ENCODE data around the gene GATA5.

DNA sequence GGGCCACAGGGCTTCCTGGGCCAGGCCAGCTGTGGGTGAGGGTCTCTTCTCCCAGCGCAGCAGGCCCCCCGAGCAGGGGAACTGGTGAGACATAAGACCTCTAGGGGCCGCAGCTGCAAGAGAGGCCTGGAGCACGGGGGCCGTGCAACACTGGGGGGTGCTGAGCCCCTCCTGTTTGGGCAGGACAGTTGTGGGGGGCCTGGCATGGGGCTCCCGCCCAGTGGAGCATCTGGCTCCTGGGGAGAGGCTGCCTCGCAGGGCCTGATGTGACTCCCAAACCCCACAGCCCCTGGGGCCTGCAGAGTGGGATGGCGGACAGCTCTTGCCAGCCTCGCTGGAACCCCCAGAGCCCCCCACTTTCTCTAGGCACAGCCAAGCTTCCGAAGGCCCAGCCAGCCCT lies 16.9 kb upstream of the GATA5 start:
- TF ChIP-seq POLR2AphosphoS5 (IDR thresholded peaks at IDR 0.05; ENCODE audit: low read depth, low read length), result no peak
- no peak for TF ChIP-seq TAF1 (IDR thresholded peaks at IDR 0.05; ENCODE audit: borderline replicate concordance, insufficient read depth, low read length)
- TF ChIP-seq SIN3A (IDR thresholded peaks at IDR 0.05; ENCODE audit: borderline replicate concordance, insufficient read depth, low read length), result no peak
- TF ChIP-seq, protein P1, sequence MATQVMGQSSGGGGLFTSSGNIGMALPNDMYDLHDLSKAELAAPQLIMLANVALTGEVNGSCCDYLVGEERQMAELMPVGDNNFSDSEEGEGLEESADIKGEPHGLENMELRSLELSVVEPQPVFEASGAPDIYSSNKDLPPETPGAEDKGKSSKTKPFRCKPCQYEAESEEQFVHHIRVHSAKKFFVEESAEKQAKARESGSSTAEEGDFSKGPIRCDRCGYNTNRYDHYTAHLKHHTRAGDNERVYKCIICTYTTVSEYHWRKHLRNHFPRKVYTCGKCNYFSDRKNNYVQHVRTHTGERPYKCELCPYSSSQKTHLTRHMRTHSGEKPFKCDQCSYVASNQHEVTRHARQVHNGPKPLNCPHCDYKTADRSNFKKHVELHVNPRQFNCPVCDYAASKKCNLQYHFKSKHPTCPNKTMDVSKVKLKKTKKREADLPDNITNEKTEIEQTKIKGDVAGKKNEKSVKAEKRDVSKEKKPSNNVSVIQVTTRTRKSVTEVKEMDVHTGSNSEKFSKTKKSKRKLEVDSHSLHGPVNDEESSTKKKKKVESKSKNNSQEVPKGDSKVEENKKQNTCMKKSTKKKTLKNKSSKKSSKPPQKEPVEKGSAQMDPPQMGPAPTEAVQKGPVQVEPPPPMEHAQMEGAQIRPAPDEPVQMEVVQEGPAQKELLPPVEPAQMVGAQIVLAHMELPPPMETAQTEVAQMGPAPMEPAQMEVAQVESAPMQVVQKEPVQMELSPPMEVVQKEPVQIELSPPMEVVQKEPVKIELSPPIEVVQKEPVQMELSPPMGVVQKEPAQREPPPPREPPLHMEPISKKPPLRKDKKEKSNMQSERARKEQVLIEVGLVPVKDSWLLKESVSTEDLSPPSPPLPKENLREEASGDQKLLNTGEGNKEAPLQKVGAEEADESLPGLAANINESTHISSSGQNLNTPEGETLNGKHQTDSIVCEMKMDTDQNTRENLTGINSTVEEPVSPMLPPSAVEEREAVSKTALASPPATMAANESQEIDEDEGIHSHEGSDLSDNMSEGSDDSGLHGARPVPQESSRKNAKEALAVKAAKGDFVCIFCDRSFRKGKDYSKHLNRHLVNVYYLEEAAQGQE (IDR thresholded peaks at IDR 0.05; ENCODE audit: insufficient read depth in 1 of 2, low read depth in 2 of 2, low read length in 2 of 2), result no peak
- no peak for TF ChIP-seq FOXP2 (optimal IDR thresholded peaks at IDR 0.05; ENCODE audit: borderline replicate concordance, extremely low read depth, extremely low read length, insufficient read depth)
